ENCODE measurements around the gene DMBX1.

Gene DMBX1

DNA sequence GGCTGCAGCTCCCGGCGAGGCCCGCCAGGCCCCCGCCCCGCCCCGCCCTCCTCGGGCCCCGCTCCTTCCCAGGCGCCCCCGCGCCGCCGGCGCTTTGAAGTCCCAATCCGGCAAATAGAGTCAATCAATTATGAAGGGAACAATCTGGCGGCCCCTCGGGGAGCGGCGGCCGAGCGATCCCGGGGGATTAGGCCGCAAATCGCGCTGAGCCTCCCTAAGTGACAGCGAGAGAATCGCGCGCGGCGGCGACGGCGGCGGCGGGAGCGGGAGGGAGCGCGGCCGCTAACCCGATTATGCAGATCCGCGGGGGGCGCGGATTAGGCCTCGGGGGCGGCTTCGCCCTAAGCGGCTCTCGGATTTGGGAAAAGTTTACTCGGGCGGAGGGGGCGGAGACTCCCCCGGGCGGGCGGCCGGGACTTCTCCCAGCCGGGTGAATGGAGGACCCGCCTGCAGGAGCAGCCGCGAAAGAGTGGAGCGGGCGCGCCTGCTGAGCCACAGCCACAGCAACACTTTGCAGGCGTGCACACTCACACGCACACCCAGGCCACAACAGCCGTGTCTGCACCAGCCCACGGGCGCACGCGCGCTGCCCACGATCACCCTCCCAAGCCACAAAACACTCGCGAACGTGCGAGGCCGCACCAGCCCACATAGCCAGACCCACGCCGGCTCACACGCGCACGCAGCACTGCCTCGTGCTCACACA is 23.0 kb upstream of the DMBX1 start:
- Histone ChIP-seq H3K4me3 (ENCODE audit: low read length) (peak overlapping the region; percentile 40), H3K27me3 (ENCODE audit: control insufficient read depth, low read length) (peaks cover 24% of the 10 kb centered on the region), H3F3A (ENCODE audit: control insufficient read depth, insufficient read depth) (no peaks in the 10 kb centered on the region), H3K4me1 (ENCODE audit: control insufficient read depth, low read length) (no peaks in the 10 kb centered on the region), H3K4me2 (ENCODE audit: low read length) (peak overlapping the region; percentile 43), H3K36me3 (ENCODE audit: control insufficient read depth, low read length) (no peaks in the 10 kb centered on the region), H4K20me1 (ENCODE audit: control insufficient read depth, insufficient read depth, low read depth, low read length) (no peaks in the 10 kb centered on the region), H3K9me2 (replicated peaks; ENCODE audit: control insufficient read depth, low read length) (no peaks in the 10 kb centered on the region), H3K9me3 (ENCODE audit: control insufficient read depth, insufficient read depth, low read length) (no peaks in the 10 kb centered on the region), H3K27ac (ENCODE audit: low read depth, low read length) (no peak overlapping the region), H3K79me2 (ENCODE audit: control insufficient read depth, low read length) (no peaks in the 10 kb centered on the region)
- TF ChIP-seq CTCF (IDR thresholded peaks at IDR 0.05; ENCODE audit: low read depth, low read length, poor library complexity, severe bottlenecking) = no peak
- peak; percentile 76; the same call in 1 of the 2 replicates for TF ChIP-seq EZH2phosphoT487 (IDR thresholded peaks at IDR 0.05; ENCODE audit: borderline replicate concordance, low read length)

GRCh38 chr1:46467183-46467504 is 22.5 kb upstream of the DMBX1 start:
- TF ChIP-seq CTCF (IDR thresholded peaks at IDR 0.05; ENCODE audit: low read depth, low read length, poor library complexity, severe bottlenecking) (no peak), EZH2phosphoT487 (IDR thresholded peaks at IDR 0.05; ENCODE audit: borderline replicate concordance, low read length) (no peak)
- no peaks in the 10 kb centered on the region for H3K9me3 ChIP-seq (ENCODE audit: control insufficient read depth, insufficient read depth, low read length)
- H3K27me3 ChIP-seq (ENCODE audit: control insufficient read depth, low read length) = peaks cover 22% of the 10 kb centered on the region
- no peaks in the 10 kb centered on the region for H4K20me1 ChIP-seq (ENCODE audit: control insufficient read depth, insufficient read depth, low read depth, low read length)
- H3K36me3 ChIP-seq (ENCODE audit: control insufficient read depth, low read length) = no peaks in the 10 kb centered on the region
- H3K4me3 ChIP-seq (ENCODE audit: low read length) = no peak overlapping the region
- H3K4me2 ChIP-seq (ENCODE audit: low read length) = peak overlapping the region; percentile 43; the same call in 1 of the 2 replicates
- H3K9me2 ChIP-seq (replicated peaks; ENCODE audit: control insufficient read depth, low read length) = no peaks in the 10 kb centered on the region
- H3K27ac ChIP-seq (ENCODE audit: low read depth, low read length) = no peak overlapping the region
- no peaks in the 10 kb centered on the region for H3F3A ChIP-seq (ENCODE audit: control insufficient read depth, insufficient read depth)
- no peaks in the 10 kb centered on the region for H3K4me1 ChIP-seq (ENCODE audit: control insufficient read depth, low read length)
- H3K79me2 ChIP-seq (ENCODE audit: control insufficient read depth, low read length) = no peaks in the 10 kb centered on the region

GRCh38 chr1:46469881-46470280 is 19.8 kb upstream of the DMBX1 start:
- Histone ChIP-seq H3K27me3 (ENCODE audit: control insufficient read depth, low read length) (peaks cover 22% of the 10 kb centered on the region), H3K4me1 (ENCODE audit: control insufficient read depth, low read length) (no peaks in the 10 kb centered on the region), H3K36me3 (ENCODE audit: control insufficient read depth, low read length) (no peaks in the 10 kb centered on the region), H3K27ac (ENCODE audit: low read depth, low read length) (no peak overlapping the region), H4K20me1 (ENCODE audit: control insufficient read depth, insufficient read depth, low read depth, low read length) (no peaks in the 10 kb centered on the region), H3K4me2 (ENCODE audit: low read length) (no peak overlapping the region), H3F3A (ENCODE audit: control insufficient read depth, insufficient read depth) (no peaks in the 10 kb centered on the region), H3K79me2 (ENCODE audit: control insufficient read depth, low read length) (no peaks in the 10 kb centered on the region), H3K4me3 (ENCODE audit: low read length) (no peak overlapping the region), H3K9me3 (ENCODE audit: control insufficient read depth, insufficient read depth, low read length) (no peaks in the 10 kb centered on the region), H3K9me2 (replicated peaks; ENCODE audit: control insufficient read depth, low read length) (no peaks in the 10 kb centered on the region)
- TF ChIP-seq EZH2phosphoT487 (IDR thresholded peaks at IDR 0.05; ENCODE audit: borderline replicate concordance, low read length) = no peak

GRCh38 chr1:46471848-46472492 is 17.7 kb upstream of the DMBX1 start:
- no peaks in the 10 kb centered on the region for H3F3A ChIP-seq (ENCODE audit: control insufficient read depth, insufficient read depth)
- no peak overlapping the region for H3K4me2 ChIP-seq (ENCODE audit: low read length)
- peaks cover 6% of the 10 kb centered on the region for H3K27me3 ChIP-seq (ENCODE audit: control insufficient read depth, low read length)
- H3K27ac ChIP-seq (ENCODE audit: low read depth, low read length) = no peak overlapping the region
- no peaks in the 10 kb centered on the region for H3K9me3 ChIP-seq (ENCODE audit: control insufficient read depth, insufficient read depth, low read length)
- H4K20me1 ChIP-seq (ENCODE audit: control insufficient read depth, insufficient read depth, low read depth, low read length) = no peaks in the 10 kb centered on the region
- peaks cover 13% of the 10 kb centered on the region for H3K4me1 ChIP-seq (ENCODE audit: control insufficient read depth, low read length)
- H3K9me2 ChIP-seq (replicated peaks; ENCODE audit: control insufficient read depth, low read length) = no peaks in the 10 kb centered on the region
- H3K36me3 ChIP-seq (ENCODE audit: control insufficient read depth, low read length) = no peaks in the 10 kb centered on the region
- H3K4me3 ChIP-seq (ENCODE audit: low read length) = no peak overlapping the region
- no peak for TF ChIP-seq CTCF (IDR thresholded peaks at IDR 0.05; ENCODE audit: low read depth, low read length, poor library complexity, severe bottlenecking)
- no peak for TF ChIP-seq EZH2phosphoT487 (IDR thresholded peaks at IDR 0.05; ENCODE audit: borderline replicate concordance, low read length)
- H3K79me2 ChIP-seq (ENCODE audit: control insufficient read depth, low read length) = no peaks in the 10 kb centered on the region
